ENCODE data around the gene TRERF1. TPM values are rescaled to one million over a fixed set of nuclear protein-coding genes. Genes with fewer than 3 reads are reported as not detected.

Gene TRERF1
- total and polyA plus RNA-seq, 2 of the 8 experiments (the other 6 are each of a cell fraction or from before 2014, with no cell fraction given) = 10.8 to 21.5 TPM

DNA sequence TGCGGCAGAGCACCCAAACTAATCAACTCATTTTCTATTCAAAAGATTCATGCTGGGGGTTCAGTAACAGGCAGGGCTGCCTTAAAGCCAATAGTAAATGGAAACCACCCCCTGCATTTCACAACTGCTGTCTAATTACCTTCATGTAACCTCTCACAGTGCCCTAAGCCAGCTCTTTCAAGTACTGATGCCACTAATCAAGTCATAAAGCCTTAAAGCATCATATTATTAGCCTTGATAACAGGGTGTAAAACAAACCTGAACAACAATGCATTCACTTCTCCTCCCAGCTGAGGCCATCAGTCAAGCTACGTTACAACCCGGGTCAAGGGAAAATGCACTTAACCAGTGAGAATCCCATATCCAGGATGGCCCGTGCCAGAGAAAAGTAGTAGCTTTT, 33.0 kb downstream of the TRERF1 start (continued):
- TF ChIP-seq CREB1 (IDR thresholded peaks at IDR 0.05) = no peak

Measured in H1 (cell line).